ENCODE results near the gene KCTD3. TPM values are rescaled to one million over a fixed set of nuclear protein-coding genes. Genes with fewer than 3 reads are reported as not detected.

The KCTD3 gene
- total and polyA plus RNA-seq, 2 of the 13 experiments (the other 11 are each of a cell fraction or from before 2014, with no cell fraction given), result 49.8 to 68.1 TPM

Small RNAs within 50 kb of the gene (small RNA-seq; reads per million reads assigned to genes)
- gene RF00108 (ENCODE audit: insufficient read depth in 2 of 3, insufficient read length in 3 of 3, low read depth in 2 of 3, low replicate concordance in 1 of 3), result 0 to 1.9 (median 0) reads per million in 3 experiments

All from HepG2 (cell line).